GM12872 (cell line): ENCODE measurements around the gene RDM1.

Experiments
- CTCF ChIP-seq: IDR thresholded peaks from 3 replicates; pipeline ENCODE4 v1.5.1; 2011; ENCODE audit warnings: low read depth, mild to moderate bottlenecking, low read length, moderate library complexity; ENCODE audit not compliant: insufficient read depth

The RDM1 gene

GRCh38 chr17:35875072-35875799 is 55.3 kb downstream of the RDM1 start:
- no peak for TF ChIP-seq CTCF

GRCh38 chr17:35872196-35872980 is 58.2 kb downstream of the RDM1 start:
- no peak for TF ChIP-seq CTCF

- TF ChIP-seq CTCF = no peak
Observed at GRCh38 chr17:35870906-35871819, 59.4 kb downstream of the RDM1 start.

- TF ChIP-seq CTCF = no peak
Observed at GRCh38 chr17:35868737-35869136, 61.8 kb downstream of the RDM1 start, which contains the start of gene HEATR9. TSS of gene HEATR9 (minus strand) at chr17:35868891. CDS start at chr17:35868742, 149 bp downstream.
